HG02623 (cell line): ENCODE data around the gene ALG12.

Experiments
- ATAC-seq: cut with Tn5 transposase; IDR thresholded peaks from one replicate; pipeline ENCODE4 v1.9.1; 2021; ENCODE audit warnings: moderate library complexity; ENCODE audit not compliant: unreplicated experiment

The ALG12 gene

GRCh38 chr22:49958366-49958921, 40.2 kb upstream of the ALG12 start:
- no peak for ATAC-seq

- no peak for ATAC-seq
Observed at GRCh38 chr22:49957826-49958365, 39.7 kb upstream of the ALG12 start.

GRCh38 chr22:49956914-49957825, 38.9 kb upstream of the ALG12 start:
- ATAC-seq = no peak

DNA sequence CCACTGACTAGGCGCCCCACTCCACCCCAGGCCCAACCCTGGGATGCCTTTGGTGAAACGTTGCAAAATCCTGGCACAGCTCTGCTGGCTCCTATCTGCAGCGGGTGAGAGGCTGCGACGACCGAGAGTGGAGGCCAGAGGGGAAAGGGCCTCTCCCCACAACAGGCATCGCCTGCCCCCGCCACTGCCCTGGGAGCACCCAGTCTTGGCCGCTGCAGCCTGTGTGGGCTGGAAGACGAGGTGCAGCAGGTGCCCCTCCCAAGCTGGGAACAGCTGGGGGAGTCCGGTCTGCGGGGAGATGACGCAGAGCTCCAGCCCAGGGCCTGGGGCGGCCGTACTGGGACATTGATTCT, 38.2 kb upstream of the ALG12 start:
- no peak for ATAC-seq

DNA sequence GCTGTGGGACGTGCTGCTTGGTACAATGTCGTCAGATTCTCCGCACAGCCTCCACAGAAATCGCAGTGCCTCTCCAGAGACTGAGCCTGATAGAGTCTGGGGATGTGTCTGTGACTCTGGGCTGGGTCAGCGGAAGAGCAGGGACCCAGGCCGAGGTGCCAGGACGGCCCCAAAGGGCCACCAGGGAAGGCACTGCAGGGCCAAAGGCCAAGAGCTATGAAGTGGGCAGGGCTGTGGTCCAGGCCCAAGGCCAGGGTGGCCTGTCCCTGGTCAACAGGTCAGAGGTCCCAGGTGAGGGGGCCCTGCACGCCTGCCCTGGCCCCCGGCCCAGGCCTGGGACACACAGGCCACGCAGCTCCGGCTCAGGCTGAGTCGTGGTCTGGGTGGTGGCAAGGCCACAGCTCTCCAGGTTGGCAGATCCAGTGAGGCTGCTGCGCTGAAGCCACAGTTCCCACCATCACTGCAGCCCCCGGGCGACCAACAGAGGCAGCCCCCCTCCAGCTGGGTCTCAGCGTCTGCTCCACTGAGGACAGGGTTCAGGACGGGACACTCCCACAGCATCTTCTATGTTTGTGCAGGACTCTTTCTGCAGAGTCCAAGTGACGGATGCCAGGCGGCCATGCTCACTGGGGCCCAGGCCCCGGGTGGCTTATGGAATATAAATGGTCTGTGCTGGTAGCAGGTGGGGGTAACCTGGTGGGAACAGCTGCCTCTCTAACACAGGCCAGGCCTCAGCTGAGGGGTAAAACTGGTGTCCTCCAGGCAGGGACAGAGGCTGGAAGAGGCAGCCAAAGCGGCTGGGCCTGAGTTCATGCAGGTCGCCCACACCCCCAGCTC, 37.6 kb upstream of the ALG12 start:
- no peak for ATAC-seq

DNA sequence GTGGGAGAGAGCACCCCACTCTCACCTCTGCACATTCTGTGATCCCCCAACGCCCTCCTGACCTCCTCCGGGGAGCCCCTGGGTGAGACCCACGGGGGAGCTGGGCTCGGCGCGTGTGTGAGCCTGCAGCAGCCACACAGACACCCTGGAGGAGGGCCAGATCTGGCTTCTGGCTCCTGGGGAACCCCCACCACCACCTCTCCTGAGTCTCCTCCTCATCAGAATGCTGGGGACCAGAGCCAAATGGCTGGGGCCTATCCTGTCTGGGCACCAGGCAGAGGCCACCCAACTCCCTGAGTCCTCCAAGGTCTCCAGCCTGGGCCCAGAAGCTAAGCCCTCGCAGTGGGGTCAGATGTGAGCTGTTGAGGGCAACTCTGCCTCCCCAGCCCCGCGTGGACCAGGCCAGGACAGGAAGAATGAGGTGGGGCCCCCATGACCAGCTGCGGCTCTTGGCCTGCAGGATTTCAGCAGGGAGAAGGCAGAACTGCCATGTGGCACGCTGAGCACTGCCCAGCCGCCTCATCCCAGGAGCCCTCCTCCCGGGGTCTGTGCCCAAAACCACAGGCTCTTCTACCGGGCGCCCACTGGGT, 36.8 kb upstream of the ALG12 start:
- ATAC-seq = no peak

DNA sequence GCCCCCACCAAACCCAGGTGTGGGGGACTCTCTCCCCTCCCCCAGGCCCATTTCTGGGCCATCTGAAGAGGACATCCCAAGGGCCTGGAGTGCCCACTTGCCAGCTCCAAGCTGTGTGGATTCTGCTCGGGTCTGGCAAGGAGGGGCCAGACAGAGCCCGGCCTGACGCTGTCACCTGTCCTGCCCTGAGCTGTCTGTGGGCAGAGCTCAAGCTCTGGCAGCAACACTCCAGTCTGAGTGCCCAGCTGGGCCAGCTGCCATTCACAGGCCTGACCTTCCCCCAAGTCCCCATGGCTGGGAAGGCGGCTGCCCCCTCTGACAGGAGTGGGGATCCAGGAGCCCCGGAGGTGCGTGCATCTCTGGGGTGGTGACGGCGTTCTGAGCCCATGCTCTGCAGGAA, 36.1 kb upstream of the ALG12 start:
- ATAC-seq = no peak

- ATAC-seq = no peak
Observed at GRCh38 chr22:49953680-49954344, 35.6 kb upstream of the ALG12 start.

- no peak for ATAC-seq
Observed at GRCh38 chr22:49953027-49953679, 34.9 kb upstream of the ALG12 start.

DNA sequence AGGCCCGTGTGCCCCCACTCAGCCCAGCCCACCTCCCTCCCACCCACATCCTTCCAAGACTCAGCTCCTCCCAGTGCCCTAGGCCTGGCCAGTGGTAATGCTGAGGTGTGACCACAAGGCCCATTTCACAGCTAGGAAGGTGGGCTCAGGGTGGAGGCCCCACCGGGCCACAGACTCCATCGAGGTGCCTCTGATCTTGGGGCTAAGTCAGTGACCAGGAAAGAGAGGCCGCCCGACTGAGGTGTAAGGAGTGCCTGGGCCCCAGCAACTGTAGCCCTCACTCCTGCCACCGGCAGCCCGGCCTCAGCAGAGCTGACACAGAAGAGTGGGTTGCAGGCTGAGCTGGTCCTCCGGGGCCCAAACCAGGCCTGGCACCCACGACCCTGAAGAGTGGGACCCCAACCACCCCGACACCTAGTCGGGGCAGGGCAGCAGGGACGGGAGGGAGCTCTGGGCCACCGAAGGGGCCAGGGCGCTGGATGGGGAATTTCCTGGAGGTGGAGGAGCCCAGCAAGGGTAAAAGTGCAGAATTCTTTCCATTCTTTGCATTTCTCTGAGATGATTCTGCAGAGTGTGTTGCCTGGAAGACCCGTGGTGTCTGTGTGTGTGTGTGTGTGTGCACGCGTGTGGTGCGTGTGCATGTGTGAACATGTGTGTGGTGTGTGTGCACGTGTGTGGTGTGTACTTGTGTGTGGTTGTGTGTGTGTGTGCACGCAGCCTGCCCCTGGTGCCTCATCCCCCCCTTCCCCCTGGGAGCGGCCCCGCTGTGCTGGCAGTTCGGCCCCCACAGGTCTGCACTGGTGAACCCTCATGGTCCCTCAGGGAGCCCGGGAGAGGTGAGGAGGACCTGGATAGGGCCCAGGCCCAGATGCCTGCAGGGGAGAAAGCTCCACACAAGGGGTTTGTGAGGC, 34.0 kb upstream of the ALG12 start:
- ATAC-seq = no peak

- ATAC-seq = no peak
Observed at GRCh38 chr22:49951678-49951985, 33.4 kb upstream of the ALG12 start.

GRCh38 chr22:49951000-49951677, 32.9 kb upstream of the ALG12 start:
- no peak for ATAC-seq

DNA sequence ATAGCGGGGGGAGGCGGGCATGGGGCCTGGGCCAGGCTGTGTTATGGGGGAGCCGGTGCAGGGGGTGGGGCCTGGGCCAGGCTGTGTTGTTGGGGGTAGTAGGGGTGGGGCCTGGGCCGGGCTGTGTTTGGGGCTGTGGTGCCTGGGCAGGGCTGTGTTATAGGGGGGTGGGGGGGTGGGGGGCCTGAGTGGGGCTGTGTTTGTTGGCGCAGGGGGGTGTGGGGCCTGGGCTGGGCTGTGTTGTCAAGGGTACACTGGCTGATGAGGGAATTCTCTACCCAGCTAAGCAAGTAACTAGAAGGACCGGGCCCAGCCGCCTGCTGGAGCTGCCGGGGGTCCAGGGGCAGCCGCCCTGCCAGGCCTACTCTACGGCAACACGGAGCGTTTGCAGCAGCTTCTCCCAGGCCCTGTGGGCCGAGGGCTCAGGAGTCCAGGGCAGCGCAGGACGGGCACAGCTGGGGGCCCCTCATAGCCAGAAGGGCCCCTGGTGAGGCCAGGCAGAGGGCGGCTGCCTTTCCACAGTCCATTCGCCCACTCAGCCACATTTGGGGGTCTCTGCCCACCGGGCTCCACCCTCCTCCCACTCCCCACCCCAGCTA, 32.3 kb upstream of the ALG12 start:
- ATAC-seq = no peak

DNA sequence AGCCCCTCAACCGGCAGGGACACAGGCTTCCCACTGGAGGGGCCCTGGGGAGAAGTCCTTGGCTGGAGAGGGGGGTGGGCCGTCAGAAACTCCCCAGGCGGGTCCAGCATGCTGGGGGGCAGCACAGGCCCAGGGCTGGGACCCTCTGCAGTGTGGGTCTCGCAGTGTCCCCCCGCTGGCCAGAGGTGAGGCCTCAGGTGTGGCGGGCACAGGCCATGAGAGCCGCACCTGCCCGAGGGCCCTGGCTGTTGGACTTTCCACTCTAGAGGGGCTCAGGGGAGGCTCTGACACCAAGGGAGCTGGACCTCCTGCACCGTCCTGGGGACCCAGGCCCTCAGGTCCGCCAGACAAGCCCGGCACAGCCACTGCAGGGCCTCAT, 31.7 kb upstream of the ALG12 start:
- ATAC-seq = no peak

DNA sequence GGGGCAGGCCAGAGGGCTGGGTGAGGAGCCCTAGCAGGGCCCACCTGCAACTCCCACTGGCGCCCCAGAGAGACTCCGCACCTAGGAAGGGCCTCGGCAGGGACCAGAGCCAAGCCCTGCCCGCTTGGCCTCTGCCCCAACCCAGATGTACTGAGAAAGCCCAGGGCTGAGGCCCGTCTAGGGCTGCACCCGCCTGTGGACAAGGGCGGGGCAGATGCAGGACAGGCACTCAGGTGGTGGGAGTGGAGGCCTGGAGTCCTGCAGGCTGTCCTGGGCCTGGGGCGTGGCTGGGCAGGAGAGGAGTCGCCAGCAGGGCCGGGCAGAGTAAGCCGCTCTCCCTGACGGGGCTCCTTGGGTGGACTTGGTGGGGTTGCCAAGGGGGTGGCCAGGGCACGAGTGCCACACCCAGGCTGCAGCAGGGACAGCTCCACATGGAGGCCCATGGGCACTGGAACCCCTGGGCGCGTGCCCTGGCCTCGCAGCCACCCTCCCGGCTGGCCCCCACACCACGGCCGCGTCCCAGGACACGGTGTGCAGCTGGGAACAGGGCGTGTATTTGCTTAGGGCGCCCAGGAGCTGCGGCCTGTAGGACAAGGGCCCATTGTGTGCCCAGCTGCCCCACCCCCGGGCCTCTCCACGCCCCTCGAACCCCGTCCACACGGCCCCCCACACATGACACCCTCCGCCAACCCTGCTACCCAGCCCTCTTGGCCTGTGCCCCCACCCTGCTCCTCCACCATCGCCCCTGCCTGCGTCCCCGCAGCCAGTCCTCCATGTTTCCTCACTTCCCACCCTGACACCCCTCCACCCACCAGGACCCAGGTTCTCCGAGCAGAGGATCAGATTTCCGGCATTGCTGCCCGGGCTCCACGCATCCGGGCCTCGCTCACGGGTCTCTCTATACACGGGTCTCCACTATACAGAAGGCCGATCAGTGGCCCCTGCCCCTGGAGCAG, 31.0 kb upstream of the ALG12 start:
- no peak for ATAC-seq

GRCh38 chr22:49948116-49948957, 30.1 kb upstream of the ALG12 start:
- ATAC-seq = no peak
